Breast epithelium (tissue), 3 donors: ENCODE measurements around the gene NLRP1.

Experiments
- CTCF ChIP-seq, 3 donors: fragments of 450-650 bp; IDR thresholded peaks; one replicate each; pipeline ENCODE4 v1.5.1; 2016 to 2017; ENCODE audit warnings: antibody characterized with exemption in 3 of 3, mild to moderate bottlenecking in 3 of 3, moderate library complexity in 3 of 3
- POLR2AphosphoS5 ChIP-seq, 3 donors: sonication (generic); formaldehyde crosslinking; IDR thresholded peaks; one replicate each; pipeline ENCODE4 v1.6.1; 2017; ENCODE audit warnings: antibody characterized with exemption in 3 of 3

- no peak for TF ChIP-seq POLR2AphosphoS5 (IDR thresholded peaks at IDR 0.05)
- no peak for TF ChIP-seq CTCF (IDR thresholded peaks at IDR 0.05)
Measured at GRCh38 chr17:5555254-5555653, 29.1 kb downstream of the NLRP1 start.
